GM12864 (cell line): Measurements from ENCODE around the gene ATG4B.

Experiments used
- DNase-seq: peaks from one replicate; pipeline ENCODE4 v3.0.0-alpha.2; 2011; ENCODE audit warnings: low read depth
- H3K4me3 ChIP-seq: 2 replicates; pipeline ENCODE4 v1.5.1; 2011; ENCODE audit warnings: mild to moderate bottlenecking, low read depth, low read length, control low read depth
- CTCF ChIP-seq: IDR thresholded peaks from 2 replicates; pipeline ENCODE4 v1.5.1; 2011; ENCODE audit warnings: low read depth, mild to moderate bottlenecking, moderate library complexity, low read length, control low read depth, inconsistent platforms; ENCODE audit errors: missing control alignments

The ATG4B gene

GRCh38 chr2:241607162-241607885 is 30.2 kb upstream of the ATG4B start:
- DNase-seq: no peak
- no peak overlapping the region for H3K4me3 ChIP-seq
- no peak for TF ChIP-seq CTCF

- DNase-seq: no peak
- no peak overlapping the region for H3K4me3 ChIP-seq
- TF ChIP-seq CTCF: no peak
Observed at GRCh38 chr2:241608881-241609280, 28.6 kb upstream of the ATG4B start.

GRCh38 chr2:241609859-241610793 is 27.4 kb upstream of the ATG4B start:
- peak overlapping the region; percentile 60 for H3K4me3 ChIP-seq
- TF ChIP-seq CTCF: peak; percentile 65
- DNase-seq: peak; percentile 60

GRCh38 chr2:241611062-241611461 is 26.4 kb upstream of the ATG4B start:
- no peak for DNase-seq
- no peak for TF ChIP-seq CTCF
- no peak overlapping the region for H3K4me3 ChIP-seq

GRCh38 chr2:241612156-241613016 is 25.1 kb upstream of the ATG4B start:
- no peak for TF ChIP-seq CTCF
- no peak for DNase-seq

GRCh38 chr2:241613017-241613780 is 24.3 kb upstream of the ATG4B start:
- TF ChIP-seq CTCF: no peak
- H3K4me3 ChIP-seq: no peak overlapping the region
- no peak for DNase-seq

More at GRCh38 chr2:241612156-241613016, 25.1 kb upstream of the ATG4B start:
- no peak overlapping the region for H3K4me3 ChIP-seq
